GM18873 (cell line): ENCODE data around the gene UBE2L5.
A peak's percentile ranks its signal among the peaks of the same experiment; 100 is the strongest.

Source experiments
- ATAC-seq: cut with Tn5 transposase; IDR thresholded peaks from one replicate; pipeline ENCODE4 v1.9.1; 2021; ENCODE audit warnings: mild to moderate bottlenecking, moderate library complexity, moderate number of reproducible peaks; ENCODE audit not compliant: unreplicated experiment, low FRiP score

UBE2L5 gene

GRCh38 chr13:30465593-30466357 is 43.5 kb downstream of the UBE2L5 start, which contains the start of gene HMGB1:
Gene HMGB1 (minus strand): TSS chr13:30465936. CDS start chr13:30463680, 2,256 bp downstream.
- ATAC-seq = peak; percentile 93

GRCh38 chr13:30466358-30466714 is 44.0 kb downstream of the UBE2L5 start:
- no peak for ATAC-seq

- no peak for ATAC-seq
These were observed 44.6 kb downstream of the UBE2L5 start for GRCh38 chr13:30466841-30467252.

- no peak for ATAC-seq
These were observed 51.4 kb downstream of the UBE2L5 start for GRCh38 chr13:30473675-30474074.

GRCh38 chr13:30477346-30478195 is 55.3 kb downstream of the UBE2L5 start:
- ATAC-seq = peak; percentile 92
